Lower lobe of right lung (tissue), 2 donors: ENCODE measurements around the gene QPRT. TPM values are rescaled to one million over a fixed set of nuclear protein-coding genes. Genes with fewer than 3 reads are reported as not detected.
"Not testable (repeated sequence)": the region's sequence is repeated elsewhere in the genome, so short reads cannot be mapped to it uniquely, and the experiment has no call there.

Source experiments
- ATAC-seq, 2 donors: fragments of 200-7000 bp; cut with Tn5 transposase; one replicate each; pipeline ENCODE4 v1.9.1; 2020 to 2022; ENCODE audit warnings: mild to moderate bottlenecking in 2 of 2, moderate library complexity in 2 of 2
- DNase-seq: peaks from one replicate; pipeline ENCODE4 v3.0.0-alpha.2; 2020
- H3K27ac ChIP-seq: fragments of 200-600 bp; one replicate; pipeline ENCODE4 v1.8.0; 2022
- H3K27me3 ChIP-seq: fragments of 200-600 bp; one replicate; pipeline ENCODE4 v1.8.0; 2022; ENCODE audit warnings: low read depth
- H3K36me3 ChIP-seq: fragments of 200-600 bp; one replicate; pipeline ENCODE4 v1.8.0; 2022; ENCODE audit warnings: mild to moderate bottlenecking
- H3K4me1 ChIP-seq: fragments of 200-600 bp; one replicate; pipeline ENCODE4 v1.8.0; 2022
- H3K4me3 ChIP-seq: fragments of 200-600 bp; one replicate; pipeline ENCODE4 v1.8.0; 2022; ENCODE audit warnings: mild to moderate bottlenecking
- H3K9me3 ChIP-seq: fragments of 200-600 bp; one replicate; pipeline ENCODE4 v1.8.0; 2022
- intact Hi-C: fragments of 100-400 bp; cut with DNase I; formaldehyde crosslinking; loops from one replicate; pipeline ENCODE4 v1.11.0; 2022
- total RNA-seq: library from RNA; stranded (reverse); fragmentation: NEBNext Ultra II Directional; extraction: Animal tissue kit (Norgen Biotek cat#: 25700); gene quantifications from one replicate; pipeline ENCODE4 v1.2.1, GENCODE V29; 2021
- TF ChIP-seq, protein P1 (sequence below): fragments of 200-600 bp; IDR thresholded peaks from one replicate; pipeline ENCODE4 v1.8.0; 2022; ENCODE audit warnings: antibody characterized with exemption, mild to moderate bottlenecking
- donor health status: DM: no; HTN: yes; CAD: no; lungs with severe emphysema.

QPRT gene
- total RNA-seq, 1 donor from 2014 or later: 11.0 TPM

DNA sequence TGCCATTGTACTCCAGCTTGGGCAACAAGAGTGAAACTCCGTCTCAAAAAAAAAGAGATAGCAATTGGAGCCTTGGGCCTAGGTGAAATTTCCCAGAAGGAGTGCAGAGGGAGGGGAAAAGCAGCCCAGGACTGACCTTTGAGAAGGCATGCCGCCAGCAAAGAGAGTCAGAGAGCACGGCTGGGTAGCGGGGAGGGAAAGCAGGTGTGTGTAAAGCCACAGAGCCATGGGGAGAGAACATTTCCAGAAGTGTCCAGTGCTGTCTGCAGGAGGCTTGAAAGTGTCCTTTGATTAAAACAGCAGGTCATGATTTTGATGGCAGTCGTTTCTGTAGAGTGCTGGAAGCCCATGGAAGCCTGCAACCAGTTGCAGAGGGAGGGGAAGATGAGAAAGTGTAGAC, 58.7 kb downstream of the QPRT start:
- Histone ChIP-seq H3K27me3 (no peaks in the 10 kb centered on the region), H3K4me1 (no peaks in the 10 kb centered on the region), H3K9me3 (no peaks in the 10 kb centered on the region), H3K36me3 (no peaks in the 10 kb centered on the region), H3K4me3 (no peak overlapping the region), H3K27ac (no peak overlapping the region)
- DNase-seq (no peak), ATAC-seq (no peak)
- intact Hi-C loops: no loop called here
- TF ChIP-seq, protein P1, sequence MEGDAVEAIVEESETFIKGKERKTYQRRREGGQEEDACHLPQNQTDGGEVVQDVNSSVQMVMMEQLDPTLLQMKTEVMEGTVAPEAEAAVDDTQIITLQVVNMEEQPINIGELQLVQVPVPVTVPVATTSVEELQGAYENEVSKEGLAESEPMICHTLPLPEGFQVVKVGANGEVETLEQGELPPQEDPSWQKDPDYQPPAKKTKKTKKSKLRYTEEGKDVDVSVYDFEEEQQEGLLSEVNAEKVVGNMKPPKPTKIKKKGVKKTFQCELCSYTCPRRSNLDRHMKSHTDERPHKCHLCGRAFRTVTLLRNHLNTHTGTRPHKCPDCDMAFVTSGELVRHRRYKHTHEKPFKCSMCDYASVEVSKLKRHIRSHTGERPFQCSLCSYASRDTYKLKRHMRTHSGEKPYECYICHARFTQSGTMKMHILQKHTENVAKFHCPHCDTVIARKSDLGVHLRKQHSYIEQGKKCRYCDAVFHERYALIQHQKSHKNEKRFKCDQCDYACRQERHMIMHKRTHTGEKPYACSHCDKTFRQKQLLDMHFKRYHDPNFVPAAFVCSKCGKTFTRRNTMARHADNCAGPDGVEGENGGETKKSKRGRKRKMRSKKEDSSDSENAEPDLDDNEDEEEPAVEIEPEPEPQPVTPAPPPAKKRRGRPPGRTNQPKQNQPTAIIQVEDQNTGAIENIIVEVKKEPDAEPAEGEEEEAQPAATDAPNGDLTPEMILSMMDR: no peak

DNA sequence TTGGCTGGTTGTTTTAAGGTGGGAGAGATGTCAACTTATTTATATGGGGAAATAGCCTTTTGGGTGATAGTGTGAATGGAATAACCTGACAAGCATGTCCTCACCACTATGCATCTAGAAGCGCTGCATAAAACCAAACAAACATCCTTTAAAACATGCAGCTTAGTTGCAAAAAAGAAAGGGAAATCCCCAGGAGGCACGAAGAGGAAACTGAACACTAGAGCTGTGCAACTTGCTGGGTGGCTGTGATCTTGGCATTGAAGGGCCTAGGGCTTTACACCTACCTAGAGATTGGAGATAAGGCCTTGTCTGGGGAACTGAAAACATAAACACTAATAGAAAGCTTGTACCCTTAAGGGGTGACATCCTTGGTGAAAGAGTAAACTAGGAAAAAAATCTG, 59.5 kb downstream of the QPRT start:
- Histone ChIP-seq H3K27ac (no peak overlapping the region), H3K27me3 (no peaks in the 10 kb centered on the region), H3K36me3 (no peaks in the 10 kb centered on the region), H3K4me3 (no peak overlapping the region), H3K9me3 (no peaks in the 10 kb centered on the region), H3K4me1 (peaks cover 2% of the 10 kb centered on the region)
- TF ChIP-seq, protein P1: no peak
- ATAC-seq (peak; percentile 43 to 61), DNase-seq (no peak)
- intact Hi-C loops: no loop called here

DNA sequence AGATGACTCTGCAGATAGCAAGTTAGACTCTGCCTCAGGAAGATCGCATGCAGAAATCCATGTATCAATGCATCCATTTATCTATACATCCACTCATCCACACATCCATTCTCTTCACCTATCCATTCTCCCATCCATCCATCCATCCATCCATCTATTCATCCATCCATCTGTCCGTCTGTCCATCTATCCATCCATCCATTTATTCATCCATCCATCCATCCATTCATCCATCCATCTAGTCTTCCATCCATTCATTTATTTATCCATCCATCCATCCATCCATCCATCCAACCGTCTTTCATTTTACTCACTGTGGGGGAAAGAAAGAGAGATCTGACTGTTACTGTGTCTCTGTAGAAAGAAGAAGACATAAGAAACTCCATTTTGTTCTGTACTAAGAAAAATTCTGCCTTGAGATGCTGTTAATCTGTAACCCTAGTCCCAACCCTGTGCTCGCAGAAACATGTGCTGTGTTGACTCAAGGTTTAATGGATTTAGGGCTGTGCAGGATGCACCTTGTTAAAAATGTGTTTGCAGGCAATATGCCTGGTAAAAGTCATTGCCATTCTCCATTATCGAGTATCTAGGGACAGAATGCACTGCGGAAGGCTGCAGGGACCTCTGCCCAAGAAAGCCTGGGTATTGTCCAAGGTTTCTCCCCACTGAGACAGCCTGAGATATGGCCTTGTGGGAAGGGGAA, 61.1 kb downstream of the QPRT start:
- H3K27ac ChIP-seq, intact Hi-C loops: not testable (repeated sequence)

DNA sequence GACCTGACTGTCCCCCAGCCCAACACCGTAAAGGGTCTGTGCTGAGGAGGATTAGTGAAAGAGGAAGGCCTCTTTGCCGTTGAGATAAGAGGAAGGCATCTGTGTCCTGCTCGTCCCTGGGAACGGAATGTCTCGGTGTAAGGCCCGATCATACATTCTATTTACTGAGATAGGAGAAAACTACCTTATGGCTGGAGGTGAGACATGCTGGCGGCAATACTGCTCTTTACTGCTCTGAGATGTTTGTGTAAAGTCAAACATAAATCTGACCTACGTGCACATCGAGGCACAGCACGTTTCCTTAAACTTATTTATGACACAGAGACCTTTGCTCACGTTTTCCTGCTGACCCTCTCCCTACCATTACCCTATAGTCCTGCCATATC, 61.6 kb downstream of the QPRT start:
- H3K9me3 ChIP-seq, H3K4me3 ChIP-seq, H3K36me3 ChIP-seq, ATAC-seq, H3K27me3 ChIP-seq, DNase-seq, H3K27ac ChIP-seq, intact Hi-C loops: not testable (repeated sequence)
- peaks cover 14% of the 10 kb centered on the region for H3K4me1 ChIP-seq

More for the DNA sequence above, 61.1 kb downstream of the QPRT start:
- not testable (repeated sequence) for ATAC-seq, H3K27me3 ChIP-seq, H3K9me3 ChIP-seq, H3K4me3 ChIP-seq, DNase-seq, H3K36me3 ChIP-seq
- H3K4me1 ChIP-seq: peaks cover 14% of the 10 kb centered on the region

DNA sequence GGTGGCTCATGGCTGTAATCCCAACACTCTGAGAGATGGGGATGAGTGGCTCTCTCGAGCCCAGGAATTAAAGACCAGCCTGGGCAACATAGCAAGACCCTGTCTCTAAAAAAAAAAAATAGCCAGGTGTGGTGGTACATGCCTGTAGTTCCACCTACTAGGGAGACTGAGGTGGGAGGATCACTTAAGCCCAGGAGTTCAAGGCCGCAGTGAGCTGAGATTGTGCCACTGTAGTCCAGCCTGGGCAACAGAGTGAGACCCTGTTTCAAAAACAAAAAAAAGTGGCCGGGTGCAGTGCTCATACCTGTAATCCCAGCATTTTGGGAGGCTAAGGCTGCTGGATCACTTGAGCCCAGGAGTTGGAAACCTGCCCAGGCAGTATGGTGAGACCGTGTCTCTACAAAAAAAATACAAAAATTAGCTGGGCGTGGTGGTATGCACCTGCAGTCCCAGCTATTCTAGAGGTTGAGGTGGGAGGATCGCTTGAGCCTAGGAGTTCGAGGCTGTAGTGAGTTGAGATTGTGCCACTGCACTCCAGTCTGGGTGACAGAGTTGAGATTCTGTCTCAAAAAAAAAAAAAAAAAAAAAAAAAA, 63.8 kb downstream of the QPRT start:
- intact Hi-C loops: no loop called here

DNA sequence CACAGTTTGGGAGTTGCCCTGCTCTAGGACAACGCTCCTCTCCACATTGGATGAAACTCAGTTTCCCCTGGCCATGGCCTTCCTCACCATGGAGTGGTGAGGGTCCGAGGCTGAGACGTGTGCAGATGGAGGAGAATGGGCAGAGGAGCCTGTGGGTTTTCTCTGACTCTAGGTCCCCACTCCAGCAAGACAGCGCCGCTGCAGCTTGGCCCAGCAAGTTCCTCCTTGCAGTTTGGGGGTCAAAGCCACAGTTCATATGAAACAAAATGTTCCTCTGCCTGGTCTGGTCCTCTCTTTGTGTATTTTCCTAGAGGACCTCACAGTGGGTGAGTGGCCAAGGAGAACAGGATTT, 64.5 kb downstream of the QPRT start:
- DNase-seq (no peak), ATAC-seq (no peak)
- no peak overlapping the region for H3K4me3 ChIP-seq
- H3K4me1 ChIP-seq: peaks cover 14% of the 10 kb centered on the region
- TF ChIP-seq, protein P1: no peak
- H3K27ac ChIP-seq: no peak overlapping the region
- no peaks in the 10 kb centered on the region for H3K9me3 ChIP-seq
- no peaks in the 10 kb centered on the region for H3K36me3 ChIP-seq
- intact Hi-C loops: no loop called here
- no peaks in the 10 kb centered on the region for H3K27me3 ChIP-seq

More for the DNA sequence above, 63.8 kb downstream of the QPRT start:
- H3K27me3 ChIP-seq: no peaks in the 10 kb centered on the region
- H3K27ac ChIP-seq: no peak overlapping the region
- DNase-seq: no peak
- TF ChIP-seq, protein P1: no peak
- no peaks in the 10 kb centered on the region for H3K36me3 ChIP-seq
- no peak overlapping the region for H3K4me3 ChIP-seq
- no peaks in the 10 kb centered on the region for H3K9me3 ChIP-seq
- no peak for ATAC-seq
- H3K4me1 ChIP-seq: peaks cover 14% of the 10 kb centered on the region
